GF-D8 (cell line): ENCODE measurements around the gene B3GAT3.
"Not testable (repeated sequence)": the region's sequence is repeated elsewhere in the genome, so short reads cannot be mapped to it uniquely, and the experiment has no call there.

ENCODE experiments used
- DNase-seq: peaks from one replicate; lab custom pipeline; 2025; lab: John Stamatoyannopoulos, UW

B3GAT3 gene

GRCh38 chr11:62577046-62577714 is 44.6 kb downstream of the B3GAT3 start:
- DNase-seq: no peak

GRCh38 chr11:62575837-62576236 is 45.9 kb downstream of the B3GAT3 start:
- no peak for DNase-seq

- DNase-seq: no peak
Measured at GRCh38 chr11:62575156-62575555, 46.6 kb downstream of the B3GAT3 start.

GRCh38 chr11:62574363-62575071 is 47.3 kb downstream of the B3GAT3 start:
- no peak for DNase-seq

GRCh38 chr11:62573592-62574362 is 48.0 kb downstream of the B3GAT3 start, which contains the start of gene EEF1G:
Gene EEF1G (minus strand): TSS chr11:62573891. CDS start chr11:62573842, 49 bp downstream.
- peak; percentile 99 for DNase-seq

GRCh38 chr11:62573006-62573591 is 48.7 kb downstream of the B3GAT3 start:
- DNase-seq: no peak

GRCh38 chr11:62572431-62572830 is 49.4 kb downstream of the B3GAT3 start:
- DNase-seq: no peak

GRCh38 chr11:62571493-62571892 is 50.3 kb downstream of the B3GAT3 start:
- DNase-seq: not testable (repeated sequence)

GRCh38 chr11:62570903-62571302 is 50.9 kb downstream of the B3GAT3 start:
- DNase-seq: not testable (repeated sequence)

- DNase-seq: no peak
Measured at GRCh38 chr11:62569611-62570010, 52.2 kb downstream of the B3GAT3 start.

- no peak for DNase-seq
Measured at GRCh38 chr11:62567018-62567633, 54.7 kb downstream of the B3GAT3 start.

GRCh38 chr11:62566247-62566646 is 55.5 kb downstream of the B3GAT3 start:
- DNase-seq: no peak
